T-helper 1 cell treated with Interleukin-12 subunit alpha and Interleukin-12 subunit beta and Interleukin-4 antibody, amounts not matched to agents 30 ng/mL and 1 ng/mL, for 36 hours (primary cell): ENCODE measurements around the gene DEAF1. TPM values are rescaled to one million over a fixed set of nuclear protein-coding genes. Genes with fewer than 3 reads are reported as not detected.

ENCODE experiments used
- intact Hi-C: fragments of 100-400 bp; cut with micrococcal nuclease; formaldehyde crosslinking; loops from one replicate; pipeline ENCODE4 v1.15.1; 2024
- total RNA-seq: library from RNA; stranded (reverse); gene quantifications from 2 replicates; pipeline ENCODE4 v1.2.3, GENCODE V29; 2022

DEAF1 gene
- total RNA-seq, 1 donor from 2014 or later, result 46.7 TPM

DNA sequence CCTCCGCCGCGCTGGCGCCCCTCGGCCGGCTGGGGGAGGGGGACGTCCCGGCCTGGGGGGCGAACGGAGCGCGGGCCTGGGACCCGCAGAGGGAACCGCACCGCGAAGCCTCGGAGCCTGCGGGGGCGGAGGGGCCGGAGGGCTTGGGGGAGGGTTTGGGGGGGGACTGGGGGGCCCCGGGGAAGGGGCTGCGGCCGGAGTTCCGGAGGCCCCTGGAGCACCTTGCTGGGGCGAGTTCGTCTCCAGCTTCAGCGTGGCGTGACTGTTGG lies 67.8 kb downstream of the DEAF1 start:
- intact Hi-C loops, result no loop called here

DNA sequence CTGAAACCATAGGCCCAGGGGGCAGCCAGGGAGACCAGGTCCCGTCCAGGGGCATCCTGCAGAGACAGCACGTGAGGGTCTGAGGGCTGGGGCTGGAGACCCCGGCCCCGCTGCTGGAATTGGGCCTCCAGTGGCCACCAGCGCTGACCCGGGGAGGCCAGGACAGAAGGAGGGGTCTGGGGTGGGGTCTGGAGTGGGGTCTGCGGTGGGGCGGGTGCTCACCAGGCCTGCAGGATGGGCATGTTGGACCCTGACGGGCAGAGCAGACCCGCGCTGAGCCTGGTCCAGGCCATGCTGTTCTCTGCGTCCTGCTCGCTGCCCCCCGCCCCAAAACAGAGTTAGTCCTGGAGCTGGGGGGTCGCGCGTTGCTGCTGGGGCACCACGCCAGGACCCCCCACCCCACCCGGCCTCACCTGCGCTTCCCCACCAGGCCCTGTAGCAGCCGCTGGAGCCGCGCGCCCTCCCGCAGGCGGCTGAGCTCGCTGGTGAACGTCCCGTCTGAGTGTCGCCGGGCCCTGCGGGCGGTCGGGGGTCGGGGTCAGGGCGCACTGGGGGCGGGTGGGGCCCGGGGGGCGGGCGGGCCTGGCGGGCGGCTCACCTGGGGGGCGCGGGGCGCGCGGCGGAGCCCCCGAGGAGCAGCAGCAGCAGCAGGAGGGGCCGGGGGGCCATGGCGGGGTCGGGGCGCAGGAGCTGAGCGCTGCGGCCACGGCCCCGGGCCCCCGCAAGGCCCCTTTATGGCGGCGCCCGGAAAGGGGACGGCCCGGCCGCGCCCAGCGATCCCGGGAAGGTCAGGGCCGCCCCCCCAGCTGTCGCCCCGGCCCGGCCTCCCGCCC lies 68.3 kb downstream of the DEAF1 start, which contains the start of gene SCT:
Gene SCT (minus strand): TSS at position 707 of the 833 bp plus-strand sequence. CDS start 38 bp downstream, at position 669.
- intact Hi-C loops, result no loop called here

DNA sequence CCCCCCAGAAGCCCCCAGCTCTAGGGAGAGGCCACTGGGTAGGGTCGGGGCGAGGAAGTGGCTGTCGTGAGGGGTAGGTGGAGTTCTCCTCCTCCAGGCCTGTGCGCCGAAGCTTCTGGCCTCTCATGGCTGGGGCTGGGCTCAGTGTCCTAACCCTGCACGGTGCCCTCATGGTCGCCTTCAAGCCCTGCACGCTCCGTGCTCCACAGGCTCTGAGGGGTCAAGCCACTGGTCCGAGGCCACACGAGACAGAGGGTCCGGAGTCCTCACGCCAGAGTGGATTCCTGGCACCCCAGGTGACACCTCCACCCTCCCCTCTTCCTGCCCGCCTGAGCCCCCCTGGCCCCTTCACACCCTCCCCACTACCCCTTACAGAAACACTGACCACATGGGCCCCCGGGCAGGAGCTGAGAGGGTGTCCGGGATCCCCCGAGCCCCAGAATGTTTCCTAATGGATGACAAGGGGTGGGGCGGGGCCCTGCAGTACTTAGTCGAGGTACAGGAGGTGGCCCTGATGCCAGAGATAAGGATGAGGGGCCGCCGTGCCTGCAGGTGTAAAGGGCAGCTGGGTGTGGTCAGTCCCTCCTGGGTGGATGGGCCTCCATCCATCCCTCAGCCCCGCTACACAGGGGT lies 69.3 kb downstream of the DEAF1 start:
- intact Hi-C loops, result no loop called here

DNA sequence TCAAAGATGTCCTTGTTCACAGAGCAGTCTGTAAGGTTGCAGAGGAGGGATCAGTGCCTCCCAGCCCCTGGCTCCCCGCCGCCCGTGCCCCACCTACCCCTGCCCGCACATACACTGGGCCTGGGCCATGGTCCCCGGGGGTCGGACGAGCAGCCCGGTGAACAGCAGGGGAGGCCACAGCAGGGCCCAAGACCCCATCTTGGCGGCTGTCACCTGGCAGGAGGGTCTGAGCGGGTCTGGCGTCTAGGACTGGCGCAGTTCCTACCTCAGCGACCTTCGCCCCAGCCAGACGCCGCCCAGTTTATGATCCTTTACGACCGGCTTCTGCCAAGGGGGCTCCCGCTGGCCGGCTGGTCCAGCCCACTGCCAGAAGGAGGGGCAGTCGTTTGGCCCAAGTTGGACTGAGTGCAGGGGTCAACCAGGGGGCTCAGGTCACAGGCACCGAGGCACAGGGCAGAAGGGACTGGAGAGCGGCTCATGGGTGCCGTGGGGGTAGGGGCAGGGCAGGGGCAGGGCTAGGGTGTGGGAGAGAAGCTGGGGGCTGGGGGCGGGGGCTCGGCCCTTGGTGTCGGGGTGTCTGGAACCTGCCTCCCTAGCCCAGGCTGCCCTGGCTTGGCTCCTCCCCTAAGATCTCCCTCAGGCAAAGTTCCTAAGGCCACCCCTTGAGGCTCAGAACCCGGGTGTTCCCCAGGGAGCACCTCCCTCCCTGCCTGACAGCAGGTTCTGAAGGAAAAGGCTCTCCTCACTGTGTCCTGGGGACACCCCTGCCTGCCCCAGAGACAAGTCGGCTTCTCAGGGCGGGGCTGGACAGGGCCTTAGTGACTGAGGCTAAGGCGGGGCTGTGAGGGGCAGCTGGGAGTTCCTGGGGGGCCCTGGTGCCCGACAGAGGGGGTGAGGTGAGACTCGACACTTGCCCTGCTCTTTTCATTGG lies 70.1 kb downstream of the DEAF1 start, which contains the start of gene CDHR5:
Gene CDHR5 (minus strand): TSS at position 251 of the 931 bp plus-strand sequence. CDS start 53 bp downstream, at position 198.
- intact Hi-C loops, result no loop called here

DNA sequence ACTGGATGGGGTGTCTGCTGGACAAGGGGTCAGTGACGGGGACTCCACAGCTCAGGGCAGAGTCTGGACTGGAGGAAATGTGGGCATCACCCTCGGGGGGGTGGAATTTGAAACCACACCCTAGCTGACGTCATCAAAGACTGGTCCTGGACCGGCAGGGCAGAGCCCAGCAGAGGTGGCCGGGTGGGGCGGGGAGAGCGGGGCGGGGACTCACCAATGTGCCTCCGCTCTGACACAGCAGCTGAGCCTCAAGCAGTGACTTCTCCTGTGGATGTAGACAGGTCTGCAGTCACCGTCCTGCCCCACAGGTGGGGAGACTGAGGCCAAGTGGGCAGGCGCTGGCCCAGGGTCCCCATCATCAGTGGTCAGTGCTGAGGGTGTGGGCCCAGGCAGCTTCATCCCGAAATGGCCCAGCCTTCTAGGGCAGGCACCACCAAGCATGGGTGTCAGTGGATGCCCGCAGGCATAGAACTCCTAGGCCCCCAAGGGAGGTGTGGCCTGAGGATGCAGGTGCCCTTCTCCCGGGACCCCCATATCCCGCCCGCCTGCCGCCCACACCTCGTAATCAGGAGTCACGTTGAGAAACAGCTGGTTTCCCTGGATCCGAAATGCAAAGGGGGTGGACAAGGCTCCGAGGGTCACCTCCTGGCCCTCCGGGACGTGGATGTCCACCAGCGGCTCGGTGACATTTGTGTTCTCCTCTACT lies 70.9 kb downstream of the DEAF1 start:
- intact Hi-C loops, result no loop called here

- intact Hi-C loops, result no loop called here
These were observed 71.6 kb downstream of the DEAF1 start for GRCh38 chr11:623349-623869.

DNA sequence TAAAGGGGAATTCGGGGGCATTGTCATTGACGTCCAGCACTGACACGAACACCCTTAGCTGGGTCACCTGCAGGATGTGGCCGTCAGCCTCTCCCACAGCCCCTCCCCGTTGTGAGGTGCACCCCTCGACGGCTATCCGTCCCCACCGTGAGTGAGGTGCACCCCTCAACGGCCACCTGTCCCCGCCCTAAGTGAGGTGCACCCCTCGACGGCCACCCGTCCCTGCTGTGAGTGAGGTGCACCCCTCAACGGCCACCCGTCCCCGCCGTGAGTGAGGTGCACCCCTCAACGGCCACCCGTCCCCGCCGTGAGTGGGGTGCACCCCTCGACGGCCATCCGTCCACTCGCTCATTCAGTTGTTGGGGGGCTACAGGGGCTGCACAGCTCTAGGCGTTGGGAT lies 73.2 kb downstream of the DEAF1 start:
- intact Hi-C loops, result no loop called here

GRCh38 chr11:620935-621814 lies 73.8 kb downstream of the DEAF1 start:
- intact Hi-C loops, result no loop called here

GRCh38 chr11:620201-620600 lies 74.8 kb downstream of the DEAF1 start:
- intact Hi-C loops, result no loop called here

GRCh38 chr11:619628-620050 lies 75.4 kb downstream of the DEAF1 start:
- intact Hi-C loops, result no loop called here

DNA sequence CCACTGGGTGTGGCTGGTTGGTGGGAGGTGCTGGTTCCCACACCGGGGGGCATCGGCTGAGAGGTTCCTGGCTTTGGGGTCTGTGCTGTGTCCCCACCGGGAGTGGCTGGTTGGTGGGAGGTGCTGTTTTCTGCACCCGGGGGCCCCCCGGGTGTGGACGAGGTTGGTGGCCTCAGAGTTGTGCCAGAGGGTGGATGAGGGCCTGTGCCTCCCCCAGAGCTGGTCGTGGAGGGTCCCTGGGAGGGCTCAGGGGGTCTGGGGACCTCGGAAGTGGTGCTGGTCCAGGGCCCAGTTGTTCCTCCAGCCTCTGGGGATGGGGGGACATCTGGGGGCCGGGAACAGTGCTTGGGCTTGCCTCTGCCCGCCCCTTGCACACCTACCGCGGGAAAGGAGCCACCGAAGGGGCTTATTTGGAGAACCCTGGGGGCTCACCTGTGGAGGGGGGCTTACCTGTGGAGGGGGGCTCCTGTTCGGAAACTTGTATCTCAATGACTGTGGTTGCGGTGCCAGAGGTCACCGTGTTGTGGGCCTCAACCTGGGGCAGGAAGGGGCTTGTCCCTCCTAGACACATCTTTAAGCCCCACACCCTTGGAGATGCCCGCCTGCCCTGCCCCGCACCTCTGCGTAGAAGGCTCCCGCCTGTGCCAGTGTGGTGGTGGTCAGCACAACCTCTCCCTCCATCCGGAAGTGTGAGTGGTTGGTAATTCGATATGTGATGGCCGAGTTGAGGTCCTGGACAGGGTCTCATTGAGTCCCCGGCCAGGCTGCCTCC lies 76.0 kb downstream of the DEAF1 start:
- intact Hi-C loops, result no loop called here

GRCh38 chr11:617912-618682 lies 76.9 kb downstream of the DEAF1 start:
- intact Hi-C loops, result loop anchor here (2.0 kb wide), 1 partner anchor 179 kb away; no protein-coding TSS in a partner anchor

DNA sequence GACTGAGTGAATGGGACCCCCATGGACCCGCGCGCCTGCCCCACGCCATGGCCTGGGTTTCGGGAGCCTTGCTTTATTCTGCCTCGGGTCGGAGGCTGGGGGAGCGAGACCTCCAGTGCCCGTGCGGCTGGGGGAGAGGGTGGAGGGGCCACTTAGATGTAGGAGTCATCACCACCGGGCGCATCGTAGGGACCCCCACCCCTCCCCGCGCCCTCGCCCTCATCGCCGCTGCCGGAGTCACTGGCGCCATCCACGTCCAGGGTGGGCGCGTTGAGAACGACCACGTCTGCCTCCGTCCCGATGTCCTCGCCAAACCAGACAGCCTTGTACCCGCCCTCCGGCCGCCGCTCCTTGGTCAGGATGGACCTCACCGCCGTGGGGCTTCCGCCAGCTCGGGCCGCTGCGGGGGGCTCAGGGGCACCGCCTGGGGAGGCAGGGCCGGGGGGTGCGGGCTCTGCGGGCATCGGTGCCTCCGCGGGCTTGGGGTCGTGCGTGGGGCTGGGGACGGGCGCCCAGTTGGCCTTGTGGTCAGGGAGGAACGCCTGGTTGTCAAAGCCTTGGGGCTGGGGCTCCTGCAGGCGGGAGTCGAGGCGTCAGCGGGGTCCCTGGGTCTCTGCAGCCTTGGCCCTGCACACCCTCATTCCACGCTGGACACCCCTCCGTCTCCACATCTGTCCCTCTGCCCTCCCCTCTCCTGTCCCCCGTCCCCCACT lies 77.7 kb downstream of the DEAF1 start:
- intact Hi-C loops, result loop anchor here (2.0 kb wide), 1 partner anchor 179 kb away; no protein-coding TSS in a partner anchor

DNA sequence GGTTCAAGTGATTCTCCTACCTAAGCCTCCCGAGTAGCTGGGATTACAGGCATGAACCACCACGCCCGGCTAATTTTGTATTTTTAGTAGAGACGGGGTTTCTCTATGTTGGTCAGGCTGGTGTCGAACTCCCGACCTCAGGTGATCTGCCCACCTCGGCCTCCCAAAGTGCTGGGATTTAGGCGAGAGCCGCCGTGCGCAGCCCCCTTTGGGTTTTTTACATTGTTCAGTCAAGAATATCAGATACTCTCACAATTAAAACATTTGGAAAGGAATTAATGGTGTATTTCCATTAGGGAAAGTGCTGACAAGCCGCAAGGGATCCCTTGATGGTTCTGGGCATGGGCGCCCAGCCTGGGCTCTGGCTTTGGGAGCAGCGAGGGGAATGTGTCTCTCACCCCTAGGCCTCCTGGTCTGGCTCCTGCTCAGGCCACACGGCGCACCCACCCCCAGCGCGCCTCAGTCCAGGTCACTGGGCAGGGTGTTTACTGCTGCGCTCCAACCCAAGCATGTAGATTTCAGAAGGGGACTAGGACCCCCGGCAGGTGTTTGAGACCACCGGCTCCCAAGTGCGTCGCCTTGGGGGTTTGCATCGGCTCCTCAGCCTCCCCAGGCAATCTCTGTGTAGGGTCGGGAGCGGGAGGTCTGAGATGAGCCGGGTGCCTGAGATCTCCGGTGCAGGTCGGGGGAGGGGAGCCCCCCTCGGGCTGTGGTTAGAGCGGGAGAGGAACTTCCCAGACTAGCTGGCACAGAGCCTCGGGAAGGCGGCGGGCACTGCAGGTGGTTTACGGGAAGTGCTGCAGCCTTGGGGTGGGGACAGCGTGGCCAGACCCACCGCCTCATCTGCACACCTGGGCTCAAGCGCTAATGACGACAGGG lies 78.5 kb downstream of the DEAF1 start:
- intact Hi-C loops, result loop anchor here (1.0 to 2.0 kb wide), 7 partner anchors 28 to 180 kb away; partner anchors contain the start of genes HRAS, LMNTD2, PHRF1 and RASSF7

DNA sequence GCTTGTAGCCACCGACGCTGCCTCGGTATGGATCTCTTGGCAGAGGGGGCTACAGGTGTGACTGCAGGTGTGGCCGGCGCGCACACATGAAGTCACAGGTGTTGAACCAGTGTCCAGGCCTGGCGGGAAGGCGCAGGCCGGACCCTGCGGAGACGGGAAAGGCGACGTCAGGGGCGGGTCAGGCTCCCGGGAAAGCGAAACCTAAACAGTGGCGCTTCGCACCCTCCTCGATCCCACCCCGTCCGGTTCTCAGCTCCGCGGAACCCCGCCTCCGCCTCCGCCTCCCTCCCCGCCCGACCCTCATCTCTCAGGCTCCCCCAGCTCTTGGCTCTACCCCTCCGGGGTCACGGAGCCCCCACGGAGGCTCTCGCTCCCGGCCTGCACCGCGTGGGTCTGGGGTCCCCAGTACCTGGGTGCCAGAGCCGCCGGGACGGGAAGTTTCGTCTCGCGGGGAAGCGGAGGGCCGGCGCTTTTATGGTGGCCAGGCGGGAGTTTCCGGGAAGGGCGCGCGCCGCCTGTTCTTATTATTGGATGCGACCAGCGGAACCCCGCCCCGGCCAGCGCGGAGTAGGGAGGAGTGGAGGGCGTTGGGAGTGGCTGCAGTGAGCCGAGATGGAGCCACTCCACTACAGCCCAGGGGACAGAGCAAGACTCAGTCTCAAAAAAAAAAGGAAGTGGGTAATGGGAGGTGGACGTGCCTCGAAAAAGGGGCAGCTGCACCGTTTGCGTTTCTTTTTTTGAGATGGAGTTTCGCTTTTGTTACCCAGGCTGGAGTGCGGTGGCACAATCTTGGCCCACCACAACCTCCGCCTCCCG lies 79.3 kb downstream of the DEAF1 start, which contains the start of gene IRF7:
Gene IRF7 (minus strand): TSS at position 447 of the 816 bp plus-strand sequence. CDS start 586 bp downstream, outside the sequence.
- intact Hi-C loops, result loop anchor here (1.0 to 2.0 kb wide), 9 partner anchors 27 to 181 kb away; partner anchors contain the start of genes DEAF1, HRAS, LMNTD2 and PHRF1
